NCI-H82 treated with DMSO at 0.1 percent for 48 hours (cell line): Measurements from ENCODE around the gene LRCOL1.

Source experiments
- DNase-seq: peaks from one replicate; lab custom pipeline; 2025; ENCODE audit not compliant: unreplicated experiment; lab: John Stamatoyannopoulos, UW

Gene LRCOL1

DNA sequence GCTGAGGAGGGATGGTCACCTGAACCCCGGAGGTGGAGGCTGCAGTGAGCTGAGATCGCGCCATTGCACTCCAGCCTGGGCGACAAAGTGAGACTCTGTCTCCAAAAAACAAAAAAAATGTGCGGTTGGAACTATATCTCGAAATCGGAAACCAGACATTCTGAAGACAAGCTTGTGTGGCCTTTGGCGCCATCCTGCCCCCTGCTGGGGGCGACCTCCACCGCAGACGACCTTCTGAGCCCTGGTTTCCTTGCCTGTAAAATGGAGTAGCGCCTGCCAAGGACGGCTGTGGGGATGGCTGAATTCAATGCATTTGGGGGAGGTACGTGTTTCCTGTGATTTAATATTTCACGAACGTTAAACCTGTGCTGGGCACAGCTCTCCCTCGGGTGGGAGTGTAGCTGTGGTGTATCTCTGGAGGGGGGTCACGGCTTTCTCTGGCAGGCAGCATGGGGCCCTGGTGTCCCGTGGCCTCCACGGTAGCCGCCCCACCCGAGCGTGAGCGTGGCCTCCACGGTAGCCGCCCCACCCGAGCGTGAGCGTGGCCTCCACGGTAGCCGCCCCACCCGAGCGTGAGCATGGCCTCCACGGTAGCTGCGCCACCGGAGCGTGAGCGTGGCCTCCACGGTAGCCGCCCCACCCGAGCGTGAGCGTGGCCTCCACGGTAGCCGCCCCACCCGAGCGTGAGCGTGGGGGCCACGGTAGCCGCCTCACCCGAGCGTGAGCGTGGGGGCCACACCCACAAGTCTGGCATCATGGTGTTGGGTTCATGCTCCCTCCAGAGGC, 55.3 kb downstream of the LRCOL1 start:
- DNase-seq = no peak
